NOMO-1 (cell line): ENCODE results near the gene SORCS2.
"Not testable (repeated sequence)": the region's sequence is repeated elsewhere in the genome, so short reads cannot be mapped to it uniquely, and the experiment has no call there.

Experiments
- DNase-seq, 2 experiments: peaks; one replicate each; lab custom pipeline; 2025; ENCODE audit not compliant: unreplicated experiment in 2 of 2; lab: John Stamatoyannopoulos, UW

The SORCS2 gene

GRCh38 chr4:7198440-7199128, 6.2 kb downstream of the SORCS2 start:
- DNase-seq = no peak

DNA sequence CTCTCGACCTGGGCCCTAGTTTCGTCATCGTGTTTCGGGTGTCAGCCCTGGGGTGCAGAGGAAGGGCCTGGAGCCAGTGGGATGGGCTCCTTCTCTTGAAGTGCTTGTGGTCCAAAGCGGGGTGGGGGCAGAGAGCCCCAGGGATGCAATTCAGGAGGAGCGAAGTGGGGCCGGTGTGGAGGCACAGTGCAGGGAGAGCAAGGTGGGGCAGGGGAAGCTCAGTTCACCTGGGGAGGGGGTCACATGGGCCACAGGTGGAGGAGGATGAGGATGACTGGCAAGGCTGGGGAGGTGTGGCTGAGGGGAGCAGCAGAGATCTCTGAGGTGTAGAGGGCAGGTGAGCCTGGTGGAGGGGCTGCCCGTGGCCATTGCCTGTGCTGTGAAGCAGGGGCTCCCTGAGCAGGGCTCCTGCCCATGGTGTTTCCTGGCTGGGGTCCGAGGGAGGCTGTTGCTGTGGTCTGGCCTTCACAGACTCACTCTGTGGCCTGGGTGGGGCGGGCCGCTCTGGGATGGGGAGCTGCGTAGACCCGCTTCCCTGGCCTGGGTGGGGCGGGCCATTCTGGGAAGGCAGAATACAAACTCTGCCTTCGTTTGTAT, 6.9 kb downstream of the SORCS2 start:
- DNase-seq = no peak

- no peak for DNase-seq
These were observed 7.6 kb downstream of the SORCS2 start for GRCh38 chr4:7199771-7200441.

GRCh38 chr4:7200801-7201200, 8.5 kb downstream of the SORCS2 start:
- DNase-seq = no peak

- DNase-seq = no peak
These were observed 9.3 kb downstream of the SORCS2 start for GRCh38 chr4:7201420-7202305.

DNA sequence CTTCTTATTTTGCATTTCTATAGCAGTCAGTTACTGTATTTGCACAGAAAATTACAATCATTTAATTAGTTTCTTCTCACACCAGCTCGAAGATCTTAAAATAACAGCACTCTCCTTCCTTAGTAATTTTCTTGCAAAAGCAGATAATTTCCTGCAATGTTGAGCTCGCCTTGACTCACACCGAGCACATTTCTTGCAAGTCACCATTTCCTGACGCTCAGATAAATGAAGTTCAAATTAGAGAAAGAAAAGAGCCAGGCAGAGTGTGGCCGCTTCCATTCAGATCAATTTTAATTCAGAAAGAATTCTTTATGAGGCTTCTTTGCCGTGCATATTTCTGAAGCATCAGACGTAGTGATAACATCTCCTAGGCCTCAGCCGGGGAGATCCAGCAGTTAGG, 10.1 kb downstream of the SORCS2 start:
- peak; percentile 31 to 56 for DNase-seq

DNA sequence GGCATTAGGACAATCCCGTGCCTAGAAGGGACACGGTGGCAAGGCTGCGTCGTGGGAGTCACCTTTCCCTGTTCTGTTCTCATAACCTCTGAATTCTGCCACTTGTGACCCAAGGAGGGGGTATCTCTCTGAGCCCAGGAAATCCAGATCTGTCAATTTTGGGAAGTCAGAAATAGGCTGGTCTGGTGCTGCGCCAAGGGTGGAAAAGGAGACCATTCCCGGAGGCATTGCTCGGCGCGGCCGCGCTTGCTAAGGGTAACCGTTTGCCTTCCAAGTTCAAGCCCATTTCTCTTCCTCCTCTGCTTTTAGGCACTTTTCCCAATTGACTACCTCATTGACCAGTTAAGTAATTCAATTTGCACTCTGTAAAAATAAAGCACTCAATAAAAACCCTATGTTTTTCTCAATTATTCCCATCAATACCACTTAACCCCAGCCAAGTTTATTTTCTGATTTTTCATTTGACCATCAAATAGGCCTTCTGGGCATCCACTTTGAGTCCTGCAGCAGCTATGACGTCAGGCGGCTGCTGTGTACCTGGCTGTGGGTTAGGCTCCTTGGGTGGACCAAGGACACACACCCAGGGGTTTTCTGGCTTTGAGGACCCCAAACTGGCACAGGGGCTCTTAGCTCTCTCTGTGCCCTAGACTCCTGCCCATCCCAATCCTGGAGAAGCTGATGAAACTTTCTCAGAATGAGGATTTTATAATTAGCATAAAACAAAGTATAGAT, 12.5 kb downstream of the SORCS2 start:
- no peak for DNase-seq

DNA sequence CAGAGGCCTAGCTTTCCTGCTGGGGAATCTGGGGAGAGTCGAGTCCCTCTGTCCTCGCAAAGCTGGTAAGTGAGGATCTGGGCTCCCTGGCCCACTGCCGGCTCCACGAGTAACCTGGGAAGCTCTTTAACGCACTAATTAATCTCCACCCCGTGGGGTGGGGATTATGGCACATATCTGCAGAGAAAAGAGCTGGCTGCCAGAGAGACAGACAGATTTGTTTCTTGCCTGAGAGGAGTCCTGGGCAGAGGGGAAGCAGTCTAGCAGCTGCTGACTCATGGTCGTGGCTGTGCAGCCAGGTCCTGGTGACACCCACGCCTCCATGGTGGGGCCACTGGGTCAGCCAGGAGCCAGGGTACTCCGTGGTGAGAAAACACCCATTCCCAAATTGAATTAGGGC, 14.0 kb downstream of the SORCS2 start:
- peak in 1 of 2 experiments; percentile 16 for DNase-seq

DNA sequence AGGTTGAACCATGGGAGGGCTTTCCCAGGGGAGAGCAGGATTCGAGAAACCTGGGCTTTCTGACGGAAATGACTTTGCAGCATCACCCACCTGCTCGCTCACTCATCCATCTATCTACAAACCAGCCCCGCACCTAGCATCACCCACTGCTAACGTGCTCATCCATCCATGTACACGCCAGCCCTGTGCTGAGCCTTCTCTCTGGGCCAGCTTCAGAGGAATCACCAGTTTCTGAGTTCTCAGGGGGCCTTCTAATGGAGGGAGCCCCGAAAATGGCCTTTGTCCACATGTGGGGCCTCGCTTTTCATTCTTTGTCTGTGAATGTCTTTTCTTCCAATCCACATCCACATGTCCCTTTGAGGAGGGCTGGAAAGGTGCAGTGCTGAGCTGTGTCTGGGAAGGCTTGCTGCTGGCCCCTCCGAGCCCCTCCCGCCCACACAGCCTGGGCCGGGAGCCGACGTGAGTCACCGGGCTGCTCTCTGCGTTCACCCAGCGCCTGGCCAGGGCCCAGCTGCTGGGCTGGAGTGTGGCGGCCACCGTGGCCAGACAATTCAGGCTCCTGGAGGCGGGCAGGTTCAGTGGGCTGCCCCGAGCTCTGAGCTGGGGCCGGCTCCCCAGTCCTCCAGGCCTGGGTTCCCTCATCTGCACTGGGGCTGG, 14.7 kb downstream of the SORCS2 start:
- DNase-seq = no peak

DNA sequence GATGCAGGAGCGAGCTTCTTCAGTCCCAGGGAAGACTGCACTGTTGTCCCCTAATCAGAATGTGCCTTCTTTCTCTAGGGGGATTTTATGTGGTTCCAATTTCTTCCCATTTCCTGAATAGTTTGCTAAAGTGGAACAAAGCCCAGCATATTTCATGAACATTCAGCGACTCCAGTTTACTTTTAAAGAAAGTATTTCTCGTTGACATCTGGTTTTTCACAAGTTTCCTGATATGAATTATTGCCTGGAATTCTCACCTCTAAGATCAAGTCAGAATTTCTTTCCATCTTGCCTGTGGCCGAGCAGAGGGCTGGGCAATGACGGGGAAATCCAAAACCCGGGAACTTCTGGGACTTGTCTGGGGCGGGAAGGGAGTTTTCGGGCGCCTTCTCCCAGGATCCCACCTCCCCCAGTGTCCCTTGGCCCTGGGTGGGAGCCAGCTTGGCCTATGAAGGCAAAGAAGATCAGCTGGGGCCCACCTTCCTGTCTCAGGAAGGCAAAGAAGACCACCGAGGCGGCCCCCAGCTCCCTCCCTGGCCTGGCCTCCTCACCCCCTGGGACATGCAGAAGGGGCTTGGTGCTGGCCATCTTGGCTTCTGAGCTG, 15.4 kb downstream of the SORCS2 start:
- no peak for DNase-seq

GRCh38 chr4:7208509-7209451, 16.4 kb downstream of the SORCS2 start:
- DNase-seq = no peak

- DNase-seq = no peak
These were observed 17.4 kb downstream of the SORCS2 start for GRCh38 chr4:7209699-7210098.

GRCh38 chr4:7210824-7211223, 18.5 kb downstream of the SORCS2 start:
- DNase-seq = no peak

DNA sequence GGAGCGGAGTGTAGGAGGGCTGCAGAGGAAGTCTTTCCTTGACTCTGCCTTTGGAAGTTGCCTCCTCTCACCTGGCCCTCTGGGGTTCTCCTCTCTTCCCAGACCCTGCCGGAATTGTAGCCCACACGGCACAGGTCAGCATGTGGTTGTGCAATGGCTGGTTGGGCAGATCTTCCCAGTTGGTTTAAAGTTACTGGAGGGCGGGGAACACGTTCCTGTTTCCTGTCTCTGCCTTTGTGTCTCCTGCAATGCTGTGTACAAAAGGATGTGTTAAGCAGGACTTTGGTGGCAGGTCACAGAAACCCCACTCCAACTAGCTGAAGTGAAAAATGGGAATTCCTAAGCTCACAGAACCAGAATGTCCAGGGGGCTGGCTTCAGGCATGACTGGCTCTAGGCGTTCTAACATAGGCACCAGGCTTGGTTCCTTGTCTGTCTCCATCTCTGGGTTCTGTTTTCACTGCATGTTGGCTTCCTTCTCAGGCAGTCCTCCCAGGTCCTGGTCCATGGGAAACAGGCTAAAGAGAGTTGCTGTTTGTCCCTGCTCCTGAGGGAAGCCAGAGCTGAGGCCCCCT, 19.9 kb downstream of the SORCS2 start:
- DNase-seq = no peak

DNA sequence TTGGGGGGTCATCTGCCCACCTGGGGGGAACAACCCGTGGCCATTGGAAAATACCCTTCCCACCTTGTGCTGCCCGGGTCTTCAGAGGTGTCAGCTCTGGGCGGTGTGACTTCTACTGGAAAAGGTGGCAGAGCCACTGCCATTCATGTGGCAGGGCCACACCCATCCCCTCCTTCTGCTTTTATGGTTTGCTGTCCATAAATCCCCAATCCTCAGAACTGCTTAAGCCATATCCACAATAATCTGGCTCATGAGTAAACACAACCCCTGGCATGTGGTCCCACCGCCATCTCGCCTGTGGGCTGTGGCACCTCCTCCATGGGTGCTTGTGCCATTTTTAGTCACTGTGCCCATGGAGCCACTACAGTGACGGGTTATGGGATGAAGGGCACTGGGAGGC, 20.6 kb downstream of the SORCS2 start:
- DNase-seq = no peak

GRCh38 chr4:7213807-7214206, 21.5 kb downstream of the SORCS2 start:
- no peak for DNase-seq

- no peak for DNase-seq
These were observed 22.0 kb downstream of the SORCS2 start for GRCh38 chr4:7214359-7214758.

DNA sequence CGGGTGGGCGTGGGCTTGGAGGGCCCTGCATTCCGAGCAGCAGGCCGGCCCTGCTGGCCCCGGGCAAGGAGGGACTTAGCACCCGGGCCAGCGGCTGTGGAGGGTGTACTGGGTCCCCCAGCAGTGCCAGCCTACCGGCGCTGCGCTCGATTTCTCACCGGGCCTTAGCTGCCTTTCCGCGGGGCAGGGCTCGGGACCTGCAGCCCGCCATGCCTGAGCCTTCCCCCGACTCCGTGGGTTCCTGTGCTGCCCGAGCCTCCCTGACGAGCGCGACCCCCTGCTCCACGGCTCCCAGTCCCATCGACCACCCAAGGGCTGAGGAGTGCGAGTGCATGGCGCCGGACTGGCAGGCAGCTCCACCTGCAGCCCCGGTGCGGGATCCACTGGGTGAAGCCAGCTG, 22.8 kb downstream of the SORCS2 start:
- DNase-seq = not testable (repeated sequence)
